NCI-H526 (cell line): Measurements from ENCODE around the gene ULK3.
"Not testable (repeated sequence)": the region's sequence is repeated elsewhere in the genome, so short reads cannot be mapped to it uniquely, and the experiment has no call there.

Source experiments
- DNase-seq, 2 experiments: peaks; one replicate each; lab custom pipeline; 2025; lab: John Stamatoyannopoulos, UW

ULK3 gene

GRCh38 chr15:74842581-74843444, at the start of gene ULK3:
Gene ULK3 (minus strand): TSS chr15:74843156. CDS start chr15:74843105, 51 bp downstream.
- DNase-seq: peak; percentile 87 to 96

- DNase-seq: no peak
Observed at GRCh38 chr15:74892313-74892712, 49.4 kb upstream of the ULK3 start.

- no peak for DNase-seq
Observed at GRCh38 chr15:74891469-74891868, 48.5 kb upstream of the ULK3 start.

GRCh38 chr15:74890665-74890960, 47.7 kb upstream of the ULK3 start:
- DNase-seq: no peak

- DNase-seq: peak; percentile 62 to 92
Observed at GRCh38 chr15:74889883-74890664, 47.1 kb upstream of the ULK3 start, which contains the start of gene MPI. Gene MPI (plus strand): TSS chr15:74890042. CDS start chr15:74890074, 32 bp downstream.

GRCh38 chr15:74889390-74889882, 46.5 kb upstream of the ULK3 start:
- DNase-seq: no peak

GRCh38 chr15:74888716-74889115, 45.8 kb upstream of the ULK3 start:
- no peak for DNase-seq

GRCh38 chr15:74887537-74888193, 44.7 kb upstream of the ULK3 start:
- DNase-seq: not testable (repeated sequence)

GRCh38 chr15:74885461-74885860, 42.5 kb upstream of the ULK3 start:
- no peak for DNase-seq

GRCh38 chr15:74884428-74885223, 41.7 kb upstream of the ULK3 start:
- DNase-seq: no peak

GRCh38 chr15:74882528-74882927, 39.6 kb upstream of the ULK3 start:
- DNase-seq: no peak

GRCh38 chr15:74878273-74878672, 35.3 kb upstream of the ULK3 start:
- DNase-seq: no peak

- peak in 1 of 2 experiments; percentile 59 for DNase-seq
Observed at GRCh38 chr15:74873756-74874424, 30.9 kb upstream of the ULK3 start.

GRCh38 chr15:74873036-74873755, 30.2 kb upstream of the ULK3 start, which contains the start of gene SCAMP2:
Gene SCAMP2 (minus strand): TSS chr15:74873365. CDS start chr15:74873255, 110 bp downstream.
- peak; percentile 93 to 95 for DNase-seq

GRCh38 chr15:74872702-74873035, 29.7 kb upstream of the ULK3 start:
- DNase-seq: no peak

GRCh38 chr15:74870436-74871215, 27.7 kb upstream of the ULK3 start:
- no peak for DNase-seq

- no peak for DNase-seq
Observed at GRCh38 chr15:74869726-74870407, 26.9 kb upstream of the ULK3 start.

- DNase-seq: no peak
Observed at GRCh38 chr15:74869372-74869725, 26.4 kb upstream of the ULK3 start.

GRCh38 chr15:74868059-74868458, 25.1 kb upstream of the ULK3 start:
- DNase-seq: no peak
